Measurements from ENCODE around the gene ZNF814. TPM values are rescaled to one million over a fixed set of nuclear protein-coding genes. Genes with fewer than 3 reads are reported as not detected.
A peak's percentile ranks its signal among the peaks of the same experiment; 100 is the strongest.
"Not testable (repeated sequence)": the region's sequence is repeated elsewhere in the genome, so short reads cannot be mapped to it uniquely, and the experiment has no call there.

Gene ZNF814
- total and polyA plus RNA-seq, 7 donors = 4.2 to 13.3 (median 9.2) TPM

- DNase-seq = no peak
These were observed 72.2 kb downstream of the ZNF814 start for GRCh38 chr19:57816652-57817051.

GRCh38 chr19:57815247-57816075 lies 73.4 kb downstream of the ZNF814 start:
- intact Hi-C loops (cut with DNase I) = loop anchor here (5.0 kb wide), 1 partner anchor 68 kb away; the partner anchor contains the start of gene ZNF776
- H3K36me3 ChIP-seq = peaks cover 0 to 13% (median 0%) of the 10 kb centered on the region in 4 donors

More at GRCh38 chr19:57816652-57817051, 72.2 kb downstream of the ZNF814 start:
- Histone ChIP-seq H3K9me3 (no peaks in the 10 kb centered on the region), H3K27ac (no peak overlapping the region), H3K4me3 (no peak overlapping the region), H3K36me3 (peaks cover 0 to 11% (median 0%) of the 10 kb centered on the region in 4 donors), H3K27me3 (no peaks in the 10 kb centered on the region), H3K4me1 (peaks cover 0 to 33% (median 24%) of the 10 kb centered on the region in 4 donors)
- no peak for TF ChIP-seq POLR2A (IDR thresholded peaks at IDR 0.05)
- no peak for TF ChIP-seq CTCF (IDR thresholded peaks at IDR 0.05)
- TF ChIP-seq EP300 (IDR thresholded peaks at IDR 0.05) = no peak
- no peak for TF ChIP-seq POLR2AphosphoS5 (IDR thresholded peaks at IDR 0.05)
- WGBS, 2 donors = 82 to 91% methylated on average over 7 of the region's 7 CpGs
- intact Hi-C loops (cut with DNase I) = loop anchor here (5.0 kb wide), 1 partner anchor 69 kb away; the partner anchor contains the start of gene ZNF776

GRCh38 chr19:57814505-57815246 lies 74.2 kb downstream of the ZNF814 start, which contains the start of gene ZNF552:
ZNF552 (minus strand) TSS chr19:57814913; CDS start chr19:57814743, 170 bp downstream.
- whole genome bisulfite sequencing, 2 donors = 0 to 1% methylated on average over 50 of the region's 50 CpGs
- peak; percentile 92 for DNase-seq
- peaks cover 0 to 18% (median 11%) of the 10 kb centered on the region in 4 donors for H3K4me1 ChIP-seq
- H3K36me3 ChIP-seq = peaks cover 0 to 21% (median 3%) of the 10 kb centered on the region in 4 donors
- H3K4me3 ChIP-seq = peak within 1 kb of the TSS; percentile 73 to 95 (median 74)
- intact Hi-C loops (cut with DNase I) = loop anchor here (5.0 kb wide), 3 partner anchors 33 to 67 kb away; partner anchors contain the start of genes ZNF587 and ZNF776
- H3K27ac ChIP-seq = peak within 1 kb of the TSS; percentile 76 to 81 (median 78)
- no peaks in the 10 kb centered on the region for H3K27me3 ChIP-seq
- H3K9me3 ChIP-seq = no peaks in the 10 kb centered on the region
- no peak for TF ChIP-seq CTCF (IDR thresholded peaks at IDR 0.05)
- peak; percentile 57 to 92 (median 82) for TF ChIP-seq POLR2AphosphoS5 (IDR thresholded peaks at IDR 0.05)
- peak; percentile 30 to 74 for TF ChIP-seq POLR2A (IDR thresholded peaks at IDR 0.05)
- TF ChIP-seq EP300 (IDR thresholded peaks at IDR 0.05) = no peak

More at GRCh38 chr19:57815247-57816075, 73.4 kb downstream of the ZNF814 start:
- WGBS, 2 donors = 70 to 84% methylated on average over 17 of the region's 17 CpGs
- Histone ChIP-seq H3K4me3 (peak overlapping the region; percentile 73 to 95 (median 74)), H3K9me3 (no peaks in the 10 kb centered on the region), H3K27me3 (no peaks in the 10 kb centered on the region), H3K4me1 (peaks cover 0 to 26% (median 18%) of the 10 kb centered on the region in 4 donors), H3K27ac (peak overlapping the region; percentile 76 to 81 (median 78))
- DNase-seq = no peak
- TF ChIP-seq CTCF (IDR thresholded peaks at IDR 0.05) = no peak
- TF ChIP-seq EP300 (IDR thresholded peaks at IDR 0.05) = no peak
- TF ChIP-seq POLR2AphosphoS5 (IDR thresholded peaks at IDR 0.05) = no peak
- no peak for TF ChIP-seq POLR2A (IDR thresholded peaks at IDR 0.05)

GRCh38 chr19:57813919-57814504 lies 74.8 kb downstream of the ZNF814 start:
- H3K36me3 ChIP-seq = peaks cover 0 to 28% (median 4%) of the 10 kb centered on the region in 4 donors
- no peak for TF ChIP-seq POLR2A (IDR thresholded peaks at IDR 0.05)
- no peak for TF ChIP-seq CTCF (IDR thresholded peaks at IDR 0.05)
- no peak for TF ChIP-seq EP300 (IDR thresholded peaks at IDR 0.05)
- TF ChIP-seq POLR2AphosphoS5 (IDR thresholded peaks at IDR 0.05) = no peak
- peaks cover 0 to 18% (median 11%) of the 10 kb centered on the region in 4 donors for H3K4me1 ChIP-seq
- 7 to 27% methylated on average over 13 of the region's 13 CpGs for WGBS, 2 donors
- H3K9me3 ChIP-seq = no peaks in the 10 kb centered on the region
- no peaks in the 10 kb centered on the region for H3K27me3 ChIP-seq
- intact Hi-C loops (cut with DNase I) = loop anchor here (5.0 kb wide), 2 partner anchors 33 to 42 kb away; partner anchors contain the start of gene ZNF587
- peak overlapping the region; percentile 73 to 95 (median 74) for H3K4me3 ChIP-seq
- H3K27ac ChIP-seq = peak overlapping the region; percentile 76 to 81 (median 78)
- DNase-seq = no peak

GRCh38 chr19:57812975-57813820 lies 75.6 kb downstream of the ZNF814 start:
- not testable (repeated sequence) for DNase-seq, H3K27me3 ChIP-seq, H3K9me3 ChIP-seq, H3K4me3 ChIP-seq, H3K27ac ChIP-seq
- H3K4me1 ChIP-seq = peaks cover 0 to 18% (median 11%) of the 10 kb centered on the region in 4 donors
- 82 to 84% methylated on average over 13 of the region's 13 CpGs for WGBS, 2 donors
- intact Hi-C loops (cut with DNase I) = loop anchor here (5.0 kb wide), 2 partner anchors 34 to 41 kb away; partner anchors contain the start of gene ZNF587
- peaks cover 0 to 32% (median 6%) of the 10 kb centered on the region in 4 donors for H3K36me3 ChIP-seq
